PFSK-1 (cell line): ENCODE measurements around the gene SSX2IP.

Experiments used
- POLR2AphosphoS5 ChIP-seq: IDR thresholded peaks from 2 replicates; pipeline ENCODE4 v1.6.1; 2012; ENCODE audit warnings: low read depth, mild to moderate bottlenecking, control low read depth, low read length, moderate library complexity
- SIN3A ChIP-seq: IDR thresholded peaks from 2 replicates; pipeline ENCODE4 v1.6.1; 2012; ENCODE audit warnings: mild to moderate bottlenecking, low read length, moderate library complexity, borderline replicate concordance; ENCODE audit not compliant: insufficient read depth
- TAF1 ChIP-seq: IDR thresholded peaks from 2 replicates; pipeline ENCODE4 v1.6.1; 2012; ENCODE audit warnings: low read length, control low read depth, borderline replicate concordance; ENCODE audit not compliant: insufficient read depth
- TF ChIP-seq, protein P1 (sequence below), 2 experiments: IDR thresholded peaks; 2 replicates each; pipeline versions ENCODE4 v1.6.1 to v1.8.0; 2011 to 2012; ENCODE audit warnings: low read depth in 2 of 2, low read length in 2 of 2, control low read depth in 1 of 2, inconsistent platforms in 1 of 2, mild to moderate bottlenecking in 1 of 2, moderate library complexity in 1 of 2; ENCODE audit not compliant: insufficient read depth in 1 of 2

DNA sequence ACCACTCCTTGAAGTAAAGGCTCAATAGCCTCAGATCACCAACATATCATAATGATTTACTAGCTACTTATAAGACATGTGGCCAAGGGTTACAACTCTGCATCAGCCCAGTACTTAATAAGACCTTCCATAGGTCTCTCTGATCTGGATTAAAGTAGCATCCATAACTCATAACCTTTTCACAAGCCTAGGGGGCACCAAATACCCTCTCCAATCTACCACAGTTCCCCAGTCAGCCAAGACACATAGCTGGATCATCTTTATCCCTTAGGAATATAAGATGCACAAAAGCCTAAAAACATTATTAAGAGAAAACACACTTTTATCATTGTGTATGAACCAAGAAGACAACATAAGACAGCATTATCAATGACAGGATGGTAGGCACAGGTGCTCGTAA is 22.1 kb downstream of the SSX2IP start:
- TF ChIP-seq, protein P1, sequence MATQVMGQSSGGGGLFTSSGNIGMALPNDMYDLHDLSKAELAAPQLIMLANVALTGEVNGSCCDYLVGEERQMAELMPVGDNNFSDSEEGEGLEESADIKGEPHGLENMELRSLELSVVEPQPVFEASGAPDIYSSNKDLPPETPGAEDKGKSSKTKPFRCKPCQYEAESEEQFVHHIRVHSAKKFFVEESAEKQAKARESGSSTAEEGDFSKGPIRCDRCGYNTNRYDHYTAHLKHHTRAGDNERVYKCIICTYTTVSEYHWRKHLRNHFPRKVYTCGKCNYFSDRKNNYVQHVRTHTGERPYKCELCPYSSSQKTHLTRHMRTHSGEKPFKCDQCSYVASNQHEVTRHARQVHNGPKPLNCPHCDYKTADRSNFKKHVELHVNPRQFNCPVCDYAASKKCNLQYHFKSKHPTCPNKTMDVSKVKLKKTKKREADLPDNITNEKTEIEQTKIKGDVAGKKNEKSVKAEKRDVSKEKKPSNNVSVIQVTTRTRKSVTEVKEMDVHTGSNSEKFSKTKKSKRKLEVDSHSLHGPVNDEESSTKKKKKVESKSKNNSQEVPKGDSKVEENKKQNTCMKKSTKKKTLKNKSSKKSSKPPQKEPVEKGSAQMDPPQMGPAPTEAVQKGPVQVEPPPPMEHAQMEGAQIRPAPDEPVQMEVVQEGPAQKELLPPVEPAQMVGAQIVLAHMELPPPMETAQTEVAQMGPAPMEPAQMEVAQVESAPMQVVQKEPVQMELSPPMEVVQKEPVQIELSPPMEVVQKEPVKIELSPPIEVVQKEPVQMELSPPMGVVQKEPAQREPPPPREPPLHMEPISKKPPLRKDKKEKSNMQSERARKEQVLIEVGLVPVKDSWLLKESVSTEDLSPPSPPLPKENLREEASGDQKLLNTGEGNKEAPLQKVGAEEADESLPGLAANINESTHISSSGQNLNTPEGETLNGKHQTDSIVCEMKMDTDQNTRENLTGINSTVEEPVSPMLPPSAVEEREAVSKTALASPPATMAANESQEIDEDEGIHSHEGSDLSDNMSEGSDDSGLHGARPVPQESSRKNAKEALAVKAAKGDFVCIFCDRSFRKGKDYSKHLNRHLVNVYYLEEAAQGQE (IDR thresholded peaks at IDR 0.05; ENCODE audit: insufficient read depth in 1 of 2, low read depth in 2 of 2, low read length in 2 of 2): no peak
- TF ChIP-seq POLR2AphosphoS5 (no peak), TAF1 (no peak), SIN3A (no peak)
